IMR-90 (cell line): ENCODE measurements around the gene IGFBP7. TPM values are rescaled to one million over a fixed set of nuclear protein-coding genes. Genes with fewer than 3 reads are reported as not detected.

Source experiments
- ATAC-seq: fragments of 200-7000 bp; cut with Tn5 transposase; 2 replicates; pipeline ENCODE4 v1.9.1; 2020; ENCODE audit warnings: low read depth, mild to moderate bottlenecking, moderate library complexity
- BruUV-seq: library from RNA; stranded (reverse); fragments of 400-500 nt; replicated peaks from 2 replicates; lab custom pipeline; 2021; lab: Mats Ljungman, UMichigan
- CTCF ChIA-PET: fragments of 300-600 bp; formaldehyde crosslinking; extraction: SDS; loops from one replicate; lab custom pipeline; 2021; ENCODE audit warnings: antibody characterized with exemption; lab: Yijun Ruan, JAX
- POLR2A ChIA-PET: fragments of 300-600 bp; sonication (Branson Sonifier 250); formaldehyde crosslinking; loops from one replicate; lab custom pipeline; 2022; ENCODE audit warnings: antibody characterized with exemption; ENCODE audit not compliant: unreplicated experiment; lab: Charles Lee
- DNase-seq: peaks from one replicate; pipeline ENCODE4 v3.0.0; 2013
- H2AFZ ChIP-seq: replicated peaks from 2 replicates; pipeline ENCODE3; 2013; ENCODE audit warnings: low read length, mild to moderate bottlenecking; ENCODE audit not compliant: poor library complexity
- H2AK5ac ChIP-seq: 2 replicates; pipeline ENCODE4 v1.6.1; 2013; ENCODE audit warnings: low read depth, low read length, inconsistent platforms
- H2AK9ac ChIP-seq: replicated peaks from 2 replicates; pipeline ENCODE3; 2013; ENCODE audit warnings: mild to moderate bottlenecking, low read depth, low read length, moderate library complexity; ENCODE audit not compliant: poor library complexity
- H2BK120ac ChIP-seq: 2 replicates; pipeline ENCODE4 v1.6.1; 2013; ENCODE audit warnings: low read depth, low read length, inconsistent platforms
- H2BK15ac ChIP-seq: 3 replicates; pipeline ENCODE4 v1.6.1; 2013; ENCODE audit warnings: low read depth, low read length, inconsistent platforms
- H2BK20ac ChIP-seq: 2 replicates; pipeline ENCODE4 v1.6.1; 2013; ENCODE audit warnings: low read depth, mild to moderate bottlenecking, inconsistent platforms, low read length, moderate library complexity
- H2BK5ac ChIP-seq: 2 replicates; pipeline ENCODE4 v1.6.1; 2013; ENCODE audit warnings: mild to moderate bottlenecking, low read depth, low read length, inconsistent platforms; ENCODE audit not compliant: poor library complexity, severe bottlenecking
- H3K14ac ChIP-seq: replicated peaks from 2 replicates; pipeline ENCODE4 v1.6.1; 2013; ENCODE audit warnings: low read depth, low read length, inconsistent platforms
- H3K18ac ChIP-seq: 2 replicates; pipeline ENCODE4 v1.6.1; 2013; ENCODE audit warnings: low read depth, low read length, control low read depth
- H3K23ac ChIP-seq: 2 replicates; pipeline ENCODE4 v1.6.1; 2013; ENCODE audit warnings: low read depth, low read length, inconsistent platforms
- H3K27ac ChIP-seq: 2 replicates; pipeline ENCODE4 v1.5.1; 2013; ENCODE audit warnings: mild to moderate bottlenecking, control low read depth, low read length; ENCODE audit not compliant: insufficient read depth
- H3K27me3 ChIP-seq: 2 replicates; pipeline ENCODE4 v1.6.1; 2013; ENCODE audit warnings: low read length; ENCODE audit not compliant: control insufficient read depth, insufficient read depth
- H3K36me3 ChIP-seq: 2 replicates; pipeline ENCODE4 v1.6.1; 2013; ENCODE audit warnings: low read length, mixed read lengths; ENCODE audit not compliant: control insufficient read depth, insufficient read depth
- H3K4ac ChIP-seq: 2 replicates; pipeline ENCODE4 v1.6.1; 2013; ENCODE audit warnings: low read depth, low read length, inconsistent platforms
- H3K4me1 ChIP-seq: 2 replicates; pipeline ENCODE4 v1.6.1; 2013; ENCODE audit warnings: low read length, mixed read lengths; ENCODE audit not compliant: control insufficient read depth, insufficient read depth
- H3K4me2 ChIP-seq: 2 replicates; pipeline ENCODE4 v1.6.1; 2013; ENCODE audit warnings: low read depth, mild to moderate bottlenecking, control low read depth, low read length, moderate library complexity
- H3K4me3 ChIP-seq: 2 replicates; pipeline ENCODE4 v1.5.1; 2013; ENCODE audit warnings: low read depth, mild to moderate bottlenecking, control low read depth, low read length, moderate library complexity; ENCODE audit not compliant: insufficient read depth
- H3K56ac ChIP-seq: 2 replicates; pipeline ENCODE4 v1.6.1; 2013; ENCODE audit warnings: low read length, inconsistent platforms; ENCODE audit not compliant: insufficient read depth; ENCODE audit errors: extremely low read depth
- H3K79me1 ChIP-seq, 2 experiments: 2 replicates each; pipeline ENCODE4 v1.6.1; 2013; ENCODE audit warnings: low read length in 2 of 2, inconsistent platforms in 1 of 2, low read depth in 1 of 2
- H3K9ac ChIP-seq: 2 replicates; pipeline ENCODE4 v1.6.1; 2013; ENCODE audit warnings: low read depth, low read length, control low read depth
- H3K9me1 ChIP-seq: 2 replicates; pipeline ENCODE4 v1.6.1; 2013; ENCODE audit warnings: low read length, inconsistent platforms; ENCODE audit not compliant: insufficient read depth
- H3K9me3 ChIP-seq: 2 replicates; pipeline ENCODE4 v1.6.1; 2013; ENCODE audit warnings: low read length; ENCODE audit not compliant: control insufficient read depth, insufficient read depth
- H4K20me1 ChIP-seq: 2 replicates; pipeline ENCODE4 v1.6.1; 2013; ENCODE audit warnings: low read length, inconsistent platforms; ENCODE audit not compliant: insufficient read depth
- H4K5ac ChIP-seq: 2 replicates; pipeline ENCODE4 v1.6.1; 2013; ENCODE audit warnings: mild to moderate bottlenecking, low read depth, low read length, control low read depth
- H4K8ac ChIP-seq, 2 experiments: 2 replicates each; pipeline ENCODE4 v1.6.1; 2013; ENCODE audit warnings: low read depth in 2 of 2, low read length in 2 of 2, control low read depth in 1 of 2, inconsistent platforms in 1 of 2
- H4K91ac ChIP-seq: 2 replicates; pipeline ENCODE4 v1.6.1; 2013; ENCODE audit warnings: low read depth, low read length, inconsistent platforms; ENCODE audit not compliant: insufficient read depth
- BHLHE40 ChIP-seq: fragments of 150-350 bp; IDR thresholded peaks from 2 replicates; pipeline ENCODE4 v1.6.1; 2016; ENCODE audit warnings: mild to moderate bottlenecking, low read depth, low read length
- CHD1 ChIP-seq: IDR thresholded peaks from 2 replicates; pipeline ENCODE4 v1.6.1; 2012; ENCODE audit warnings: low read depth, low read length, improper control_type of control experiment
- MAZ ChIP-seq: IDR thresholded peaks from 2 replicates; pipeline ENCODE4 v1.6.1; 2012; ENCODE audit warnings: low read depth, mild to moderate bottlenecking, low read length, improper control_type of control experiment, moderate library complexity, borderline replicate concordance
- MXI1 ChIP-seq: IDR thresholded peaks from 2 replicates; pipeline ENCODE4 v1.6.1; 2012; ENCODE audit warnings: low read depth, mild to moderate bottlenecking, low read length, moderate library complexity, borderline replicate concordance
- POLR2A ChIP-seq: IDR thresholded peaks from 2 replicates; pipeline ENCODE4 v1.6.1; 2012; ENCODE audit warnings: mild to moderate bottlenecking, low read depth, low read length
- WGBS, 2 experiments: methylation state at CpG; one replicate each; pipeline versions ENCODE4 v1.1.5 to v1.1.7; 2013; ENCODE audit warnings: missing lambda C conversion rate in 2 of 2; ENCODE audit not compliant: insufficient read length in 1 of 2; ENCODE audit errors: extremely low coverage in 2 of 2; 5-methylcytosine and 5-hydroxymethylcytosine counted together
- dilution Hi-C: fragments of 300-500 bp; cut with HindIII; formaldehyde crosslinking; loops from one replicate; pipeline ENCODE4 v1.14.3; 2018; ENCODE audit warnings: low sequenced_read_pairs; ENCODE audit not compliant: unreplicated experiment
- in situ Hi-C: fragments of 300-500 bp; cut with MboI; formaldehyde crosslinking; loops from 3 replicates; pipeline ENCODE4 v1.14.3; 2019; ENCODE audit warnings: low sequenced_read_pairs, inconsistent platforms, mixed read lengths
- intact Hi-C: fragments of 100-400 bp; cut with micrococcal nuclease; formaldehyde crosslinking; loops from 2 replicates; pipeline ENCODE4 v1.10.0; 2022
- polyA plus RNA-seq, 3 experiments: library from polyadenylated mRNA; depleted of rRNA; stranded (reverse); fragments of >200 nt; gene quantifications; 2 replicates each; pipeline ENCODE4 v1.2.3, GENCODE V29; 2012; ENCODE audit warnings: low replicate concordance in 1 of 3
- total RNA-seq: library from RNA; depleted of rRNA; stranded (reverse); fragments of >200 nt; gene quantifications from 2 replicates; pipeline ENCODE4 v1.2.3, GENCODE V29; 2012

Gene IGFBP7
- total and polyA plus RNA-seq, 2 of the 4 experiments (the other 2 are of a cell fraction): 33.2 to 267 TPM

GRCh38 chr4:56999751-57000150, 110.4 kb downstream of the IGFBP7 start:
- no peak overlapping the region for H2AK9ac ChIP-seq
- no peak overlapping the region for H3K4me3 ChIP-seq
- H3K27me3 ChIP-seq: no peaks in the 10 kb centered on the region
- in situ Hi-C loops: no loop called here
- H4K5ac ChIP-seq: no peak overlapping the region
- H2BK120ac ChIP-seq: no peak overlapping the region
- no peak overlapping the region for H2AFZ ChIP-seq
- no peak overlapping the region for H2BK20ac ChIP-seq
- peaks cover 9% of the 10 kb centered on the region; the same call in 1 of the 2 replicates for H4K20me1 ChIP-seq
- no peak overlapping the region for H3K4me2 ChIP-seq
- no peak overlapping the region for H3K27ac ChIP-seq
- no peak overlapping the region for H2BK5ac ChIP-seq
- H3K9me3 ChIP-seq: no peaks in the 10 kb centered on the region
- no peak overlapping the region for H3K14ac ChIP-seq
- H4K91ac ChIP-seq: no peak overlapping the region
- H3K36me3 ChIP-seq: peaks cover 25% of the 10 kb centered on the region
- peaks cover 4% of the 10 kb centered on the region; the same call in 1 of the 2 replicates for H3K9me1 ChIP-seq
- no peak overlapping the region for H3K4ac ChIP-seq
- no peak overlapping the region for H2BK15ac ChIP-seq
- no TSS peak for BruUV-seq
- H3K4me1 ChIP-seq: peaks cover 2% of the 10 kb centered on the region
- peaks cover 26 to 29% of the 10 kb centered on the region in 2 experiments for H3K79me1 ChIP-seq
- no peak overlapping the region for H4K8ac ChIP-seq
- ChIA-PET POLR2A (no interaction called here), CTCF (no interaction called here)
- no CpG with 5 or more reads among the region's 1 CpG for WGBS, 2 experiments
- no peak overlapping the region for H3K56ac ChIP-seq
- H3K9ac ChIP-seq: no peak overlapping the region
- no peak overlapping the region for H3K18ac ChIP-seq
- TF ChIP-seq BHLHE40 (no peak), MXI1 (no peak), POLR2A (no peak), CHD1 (no peak), MAZ (no peak)
- dilution Hi-C loops: no loop called here
- ATAC-seq: no peak
- no peak overlapping the region for H2AK5ac ChIP-seq
- DNase-seq: no peak
- intact Hi-C loops: no loop called here
- H3K23ac ChIP-seq: no peak overlapping the region
